ENCODE results near the gene GALNT11. TPM values are rescaled to one million over a fixed set of nuclear protein-coding genes. Genes with fewer than 3 reads are reported as not detected.

The GALNT11 gene
- total RNA-seq, 1 donor: 42.7 TPM

GRCh38 chr7:152089183-152089582 lies 63.7 kb downstream of the GALNT11 start:
- Histone ChIP-seq H3K4me3 (ENCODE audit: insufficient read depth, low read length) (no peak overlapping the region), H3K9me3 (ENCODE audit: low read depth, low read length) (peaks cover 3% of the 10 kb centered on the region)
- no peak for DNase-seq (ENCODE audit: insufficient read length, low spot score, missing footprints)

GRCh38 chr7:152090747-152091146 lies 65.3 kb downstream of the GALNT11 start:
- DNase-seq (ENCODE audit: insufficient read length, low spot score, missing footprints): no peak
- no peak overlapping the region for H3K4me2 ChIP-seq (ENCODE audit: insufficient read depth, low read length)
- H2AFZ ChIP-seq (ENCODE audit: low read length): no peak overlapping the region
- H3K9me3 ChIP-seq (ENCODE audit: low read depth, low read length): peaks cover 3% of the 10 kb centered on the region
- H3K4me3 ChIP-seq (ENCODE audit: insufficient read depth, low read length): no peak overlapping the region
- peaks cover 6% of the 10 kb centered on the region for H4K20me1 ChIP-seq (ENCODE audit: insufficient read depth, low read length)
- no peaks in the 10 kb centered on the region for H3K27me3 ChIP-seq (ENCODE audit: insufficient read depth, low read length)
- no peaks in the 10 kb centered on the region for H3K4me1 ChIP-seq (ENCODE audit: insufficient read depth, low read length)
- no peaks in the 10 kb centered on the region for H3K36me3 ChIP-seq (ENCODE audit: insufficient read depth, low read length)
- no peak for TF ChIP-seq CTCF (IDR thresholded peaks at IDR 0.05; ENCODE audit: extremely low read depth, low read depth, low read length)
- peaks cover 10% of the 10 kb centered on the region for H3K79me2 ChIP-seq (ENCODE audit: insufficient read depth, low read length)
- no peak overlapping the region for H3K27ac ChIP-seq (ENCODE audit: low read depth, low read length)

More at GRCh38 chr7:152089183-152089582, 63.7 kb downstream of the GALNT11 start:
- Histone ChIP-seq H3K79me2 (ENCODE audit: insufficient read depth, low read length) (peaks cover 15% of the 10 kb centered on the region), H3K36me3 (ENCODE audit: insufficient read depth, low read length) (no peaks in the 10 kb centered on the region), H3K27ac (ENCODE audit: low read depth, low read length) (no peak overlapping the region), H4K20me1 (ENCODE audit: insufficient read depth, low read length) (peaks cover 6% of the 10 kb centered on the region), H2AFZ (ENCODE audit: low read length) (no peak overlapping the region), H3K27me3 (ENCODE audit: insufficient read depth, low read length) (no peaks in the 10 kb centered on the region), H3K4me2 (ENCODE audit: insufficient read depth, low read length) (no peak overlapping the region), H3K4me1 (ENCODE audit: insufficient read depth, low read length) (no peaks in the 10 kb centered on the region)
- TF ChIP-seq CTCF (IDR thresholded peaks at IDR 0.05; ENCODE audit: extremely low read depth, low read depth, low read length): no peak

- no peak for DNase-seq (ENCODE audit: insufficient read length, low spot score, missing footprints)
- Histone ChIP-seq H3K79me2 (ENCODE audit: insufficient read depth, low read length) (peaks cover 6% of the 10 kb centered on the region), H4K20me1 (ENCODE audit: insufficient read depth, low read length) (peaks cover 6% of the 10 kb centered on the region), H2AFZ (ENCODE audit: low read length) (no peak overlapping the region), H3K9me3 (ENCODE audit: low read depth, low read length) (peaks cover 3% of the 10 kb centered on the region), H3K4me3 (ENCODE audit: insufficient read depth, low read length) (no peak overlapping the region), H3K27ac (ENCODE audit: low read depth, low read length) (no peak overlapping the region), H3K36me3 (ENCODE audit: insufficient read depth, low read length) (no peaks in the 10 kb centered on the region), H3K4me2 (ENCODE audit: insufficient read depth, low read length) (no peak overlapping the region), H3K4me1 (ENCODE audit: insufficient read depth, low read length) (no peaks in the 10 kb centered on the region), H3K27me3 (ENCODE audit: insufficient read depth, low read length) (no peaks in the 10 kb centered on the region)
- no peak for TF ChIP-seq CTCF (IDR thresholded peaks at IDR 0.05; ENCODE audit: extremely low read depth, low read depth, low read length)
Observed at GRCh38 chr7:152093717-152094116, 68.2 kb downstream of the GALNT11 start.

GRCh38 chr7:152095771-152096170 lies 70.3 kb downstream of the GALNT11 start:
- peaks cover 3% of the 10 kb centered on the region for H4K20me1 ChIP-seq (ENCODE audit: insufficient read depth, low read length)
- H3K9me3 ChIP-seq (ENCODE audit: low read depth, low read length): no peaks in the 10 kb centered on the region
- DNase-seq (ENCODE audit: insufficient read length, low spot score, missing footprints): no peak
- H3K27ac ChIP-seq (ENCODE audit: low read depth, low read length): no peak overlapping the region
- TF ChIP-seq CTCF (IDR thresholded peaks at IDR 0.05; ENCODE audit: extremely low read depth, low read depth, low read length): no peak
- no peak overlapping the region for H2AFZ ChIP-seq (ENCODE audit: low read length)
- H3K4me3 ChIP-seq (ENCODE audit: insufficient read depth, low read length): no peak overlapping the region
- H3K27me3 ChIP-seq (ENCODE audit: insufficient read depth, low read length): no peaks in the 10 kb centered on the region
- peaks cover 2% of the 10 kb centered on the region for H3K36me3 ChIP-seq (ENCODE audit: insufficient read depth, low read length)
- no peak overlapping the region for H3K4me2 ChIP-seq (ENCODE audit: insufficient read depth, low read length)
- no peaks in the 10 kb centered on the region for H3K4me1 ChIP-seq (ENCODE audit: insufficient read depth, low read length)
- peaks cover 6% of the 10 kb centered on the region for H3K79me2 ChIP-seq (ENCODE audit: insufficient read depth, low read length)
